Stimulated activated CD4-positive, alpha-beta T cell treated with anti-CD3 and anti-CD28 coated beads, Interleukin-4, amount 100 ng/mL, for 1 hour (primary cell): Measurements from ENCODE around the gene ZEB2.

Experiments
- DNase-seq: peaks from one replicate; pipeline ENCODE4 v3.0.0-alpha.2; 2020

The ZEB2 gene

DNA sequence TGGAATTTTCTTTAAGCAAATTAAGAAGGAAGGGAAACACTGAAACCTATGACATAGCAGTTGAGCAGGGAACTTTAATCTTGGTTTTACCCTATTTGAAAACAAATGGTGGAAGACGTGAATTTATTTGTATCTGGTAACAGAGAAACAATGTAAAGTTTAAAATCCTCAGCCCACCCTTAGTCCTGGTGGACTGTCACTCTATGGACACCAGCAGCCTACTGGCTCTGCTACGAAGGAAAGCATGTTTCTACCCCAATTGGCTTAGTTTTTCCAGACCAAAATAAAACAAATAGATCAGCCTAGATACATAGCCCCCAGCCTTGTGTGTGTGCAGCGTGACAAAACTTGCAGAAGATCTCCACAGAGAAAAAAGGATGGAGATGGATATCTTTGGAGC is 7.4 kb downstream of the ZEB2 start:
- no peak for DNase-seq

DNA sequence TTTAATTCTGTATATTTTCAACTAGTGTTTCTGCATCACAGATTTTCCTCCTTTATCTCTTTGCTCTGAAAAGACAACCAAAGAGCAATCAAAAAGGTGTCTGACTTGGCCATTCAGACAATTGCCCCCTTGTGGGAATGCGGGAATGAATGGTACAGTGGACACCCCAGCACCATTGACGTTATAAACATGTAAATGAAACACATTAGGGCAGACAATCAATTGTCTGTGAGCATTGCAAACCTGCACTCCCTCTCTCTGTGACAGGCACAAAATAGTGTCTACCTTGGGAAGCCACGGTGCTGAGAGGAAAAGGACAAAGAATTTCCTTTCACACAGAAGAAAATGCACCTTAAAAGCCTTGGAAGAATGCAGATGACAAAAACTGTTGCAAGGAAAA is 8.0 kb downstream of the ZEB2 start:
- DNase-seq, result no peak

DNA sequence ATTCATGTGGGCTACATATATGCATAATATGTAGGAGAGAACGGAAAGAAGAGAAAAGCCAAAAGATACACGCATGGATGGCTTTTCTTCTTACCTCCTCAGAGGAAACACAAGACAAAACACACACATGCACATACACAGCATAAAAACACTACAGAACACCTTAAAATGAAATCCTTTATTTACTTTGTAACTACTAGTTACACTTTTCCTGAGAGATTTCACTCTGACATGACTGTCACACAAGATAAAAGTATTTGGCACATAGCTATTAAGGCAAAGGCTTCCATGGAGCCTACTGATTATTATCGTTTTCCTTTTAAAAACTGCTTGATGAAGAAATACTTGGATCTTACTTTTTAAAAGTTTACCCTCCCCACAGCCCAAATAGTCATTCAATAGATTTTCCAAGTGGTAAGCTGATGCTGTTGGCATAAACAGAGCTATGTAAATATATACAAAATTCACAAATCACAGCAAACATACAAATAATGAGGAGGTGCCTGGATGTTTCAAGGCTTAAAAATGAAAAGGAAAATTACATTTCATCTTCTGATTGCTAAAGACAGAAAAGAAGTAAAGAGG is 8.6 kb downstream of the ZEB2 start:
- DNase-seq, result no peak

DNA sequence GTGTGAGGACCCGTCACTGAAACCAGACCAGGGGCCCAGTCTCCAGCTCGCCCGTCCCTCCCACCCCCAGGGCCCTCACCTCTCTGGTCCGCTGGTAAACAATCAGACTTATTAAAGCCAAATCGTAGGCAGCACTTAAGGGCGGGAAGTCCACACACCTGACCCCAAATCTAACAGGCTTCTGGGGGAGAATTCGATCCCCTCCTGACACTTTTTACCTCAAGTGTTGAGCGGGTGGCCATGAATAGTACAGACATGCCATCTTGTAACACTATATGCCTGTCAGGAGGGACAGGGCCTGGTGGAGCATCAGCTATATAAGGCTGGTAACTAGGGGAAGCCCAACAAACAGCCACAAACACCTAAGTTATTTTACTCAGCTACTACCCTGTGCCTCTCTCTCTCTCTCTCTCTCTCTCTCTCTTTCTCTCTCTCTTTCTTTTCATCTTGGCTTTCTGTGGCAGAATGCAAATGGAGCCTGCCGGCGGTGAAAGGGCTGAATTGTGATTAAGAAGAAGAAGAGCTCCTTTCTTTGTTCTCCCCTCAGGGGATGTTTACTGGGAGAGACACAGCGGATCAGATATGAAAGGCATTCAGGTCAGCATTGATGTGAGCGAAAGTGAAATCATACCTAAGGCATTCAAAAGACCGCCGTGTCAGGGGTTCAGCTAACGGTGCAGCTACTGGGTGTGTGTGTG is 9.5 kb downstream of the ZEB2 start:
- DNase-seq, result no peak

DNA sequence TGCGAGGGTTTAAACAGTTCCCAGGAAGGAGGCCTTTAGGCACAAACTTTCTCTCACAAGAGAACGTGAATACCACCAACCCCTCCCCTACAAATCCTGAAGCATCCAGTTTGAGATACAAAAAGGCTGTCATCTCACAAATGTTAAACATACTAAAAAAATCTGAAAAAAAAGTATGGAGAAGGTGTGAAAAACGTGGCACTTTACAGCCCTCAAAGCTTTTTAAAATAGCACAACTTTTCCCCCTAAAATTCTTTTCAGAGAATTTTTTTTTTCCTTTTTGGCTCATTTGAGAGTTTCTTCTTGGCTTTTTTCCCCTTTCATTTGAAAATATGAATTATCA is 10.1 kb downstream of the ZEB2 start:
- no peak for DNase-seq

DNA sequence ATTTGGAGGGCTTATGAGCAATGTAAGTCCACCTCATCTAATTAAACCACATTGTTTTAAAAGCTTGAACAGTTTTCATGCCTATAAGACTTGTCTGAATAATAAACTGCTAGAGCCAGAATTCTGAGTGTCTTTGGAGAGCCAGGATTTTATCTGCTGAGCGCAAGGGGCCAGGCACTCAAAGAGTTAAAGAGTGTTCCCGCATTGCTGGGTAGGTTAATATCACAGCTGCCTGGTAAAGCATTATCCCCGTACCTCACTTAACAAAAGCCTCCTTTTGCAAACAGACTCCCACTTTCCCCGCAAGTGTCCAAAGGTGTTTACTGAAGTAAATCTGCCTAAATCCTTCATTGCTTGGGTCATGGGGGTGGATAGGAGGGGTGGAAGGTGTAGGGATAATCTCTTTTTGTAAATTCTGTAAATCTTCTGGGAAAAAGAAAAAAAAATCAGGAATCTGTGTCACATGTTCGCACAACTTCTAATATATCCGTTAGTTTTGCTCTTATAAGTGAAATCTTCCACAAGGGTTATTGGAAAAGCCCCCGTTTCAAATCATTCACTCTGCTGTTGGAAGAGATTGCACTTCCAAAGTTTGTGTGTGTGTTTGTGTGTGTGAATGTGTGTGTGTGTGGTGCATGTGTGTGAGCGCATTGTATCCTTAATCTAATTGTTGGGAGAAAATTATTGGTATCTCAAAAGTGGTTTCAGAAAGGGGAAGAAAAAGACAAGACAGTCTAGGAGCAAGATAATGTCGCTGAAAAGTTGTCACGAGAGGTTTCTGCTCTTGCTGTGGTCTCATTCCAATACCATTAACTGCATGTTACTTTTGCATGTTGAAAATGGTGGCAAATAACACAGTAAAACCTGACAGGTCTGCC is 10.7 kb downstream of the ZEB2 start:
- no peak for DNase-seq

DNA sequence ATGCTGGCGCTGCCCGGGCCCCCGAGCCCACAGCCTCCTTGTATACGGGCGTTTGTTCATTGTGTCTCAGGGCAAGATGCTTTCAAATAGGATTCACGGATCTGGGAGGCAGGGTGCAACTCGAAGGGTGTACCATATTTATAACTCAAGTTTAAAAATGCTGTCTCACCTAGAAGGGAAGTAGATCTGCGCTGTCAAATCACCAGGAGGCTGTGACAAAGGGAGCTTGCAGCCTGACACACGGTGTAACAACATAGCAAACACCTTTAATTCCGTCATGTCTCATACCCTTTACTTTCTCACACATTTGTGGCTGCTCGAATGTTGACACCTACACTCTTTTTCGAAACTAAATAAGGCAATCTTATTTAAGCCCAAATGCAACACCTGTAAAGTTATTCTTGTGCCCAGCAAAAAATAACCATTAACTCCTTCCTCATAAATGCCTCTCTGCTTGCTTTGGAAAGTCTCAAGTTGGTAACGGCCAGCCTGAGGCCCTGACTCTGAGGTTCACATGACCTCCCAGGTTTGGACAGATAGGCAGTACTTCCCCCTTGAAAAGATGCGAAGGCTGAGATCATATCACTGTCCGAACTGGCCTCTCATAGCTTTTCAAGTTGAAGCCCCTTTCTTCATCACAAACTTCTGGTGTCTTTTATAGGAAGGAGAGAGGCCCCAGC is 11.6 kb downstream of the ZEB2 start:
- DNase-seq, result no peak

DNA sequence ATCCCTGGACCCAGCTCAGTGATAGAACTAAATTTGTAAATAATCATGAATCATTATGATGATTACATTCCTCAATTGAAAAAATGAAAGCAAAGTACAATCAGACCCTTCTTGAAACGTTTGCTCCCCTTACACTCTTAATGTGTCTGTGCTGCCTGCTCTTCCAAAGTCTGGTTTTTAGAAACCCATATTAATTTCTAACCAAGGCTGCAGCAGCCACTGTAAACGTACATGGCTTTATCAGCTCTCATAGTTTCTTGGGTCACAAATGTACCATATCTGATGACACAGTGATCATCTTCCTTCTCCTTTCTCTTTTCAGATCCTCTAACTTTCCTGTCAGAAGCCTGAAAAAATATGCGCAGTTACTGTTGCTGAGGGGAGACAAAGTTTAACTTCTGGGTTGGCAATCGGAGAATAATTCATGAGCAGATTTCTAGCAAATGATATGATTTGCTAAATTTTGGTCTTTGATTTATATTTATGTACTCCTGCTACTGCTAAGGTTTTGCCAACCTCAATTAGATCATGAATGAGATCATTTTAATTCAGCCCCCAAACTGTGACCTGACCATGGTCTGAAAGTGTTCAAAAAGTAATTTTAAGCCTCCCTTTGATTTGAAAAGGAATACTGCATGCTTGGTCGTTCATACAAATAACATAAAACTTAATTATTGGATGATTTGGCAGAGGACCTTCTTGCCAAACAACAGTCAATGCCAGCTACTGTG is 12.3 kb downstream of the ZEB2 start:
- no peak for DNase-seq

DNA sequence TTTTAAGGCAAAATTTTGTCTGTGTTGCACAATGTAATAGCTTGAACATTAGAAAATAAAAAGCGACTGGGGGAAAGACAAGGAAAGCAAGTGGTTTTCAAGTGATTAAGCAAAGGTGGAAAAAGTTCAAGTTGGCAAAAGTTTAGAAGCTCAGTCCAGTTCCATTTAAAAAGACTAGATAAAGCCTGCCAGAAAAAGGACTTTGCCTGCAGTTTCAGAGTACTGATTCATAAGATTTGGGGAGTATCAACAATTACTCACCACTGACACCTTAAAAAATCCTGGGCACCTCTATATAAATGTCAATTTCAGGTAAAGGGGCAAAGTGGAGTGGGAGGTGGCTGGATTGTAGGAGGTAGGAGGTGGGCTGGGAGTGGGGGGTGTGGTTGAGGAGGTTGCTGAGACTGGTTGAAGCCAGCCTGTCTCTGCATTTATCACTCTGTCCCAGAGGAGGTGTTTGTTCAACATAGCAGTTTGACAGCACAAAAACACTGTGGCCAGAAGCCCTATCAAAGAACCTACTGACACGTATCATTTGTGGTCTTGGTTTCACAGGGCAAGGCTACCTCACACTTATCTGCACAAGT is 14.6 kb downstream of the ZEB2 start:
- no peak for DNase-seq

DNA sequence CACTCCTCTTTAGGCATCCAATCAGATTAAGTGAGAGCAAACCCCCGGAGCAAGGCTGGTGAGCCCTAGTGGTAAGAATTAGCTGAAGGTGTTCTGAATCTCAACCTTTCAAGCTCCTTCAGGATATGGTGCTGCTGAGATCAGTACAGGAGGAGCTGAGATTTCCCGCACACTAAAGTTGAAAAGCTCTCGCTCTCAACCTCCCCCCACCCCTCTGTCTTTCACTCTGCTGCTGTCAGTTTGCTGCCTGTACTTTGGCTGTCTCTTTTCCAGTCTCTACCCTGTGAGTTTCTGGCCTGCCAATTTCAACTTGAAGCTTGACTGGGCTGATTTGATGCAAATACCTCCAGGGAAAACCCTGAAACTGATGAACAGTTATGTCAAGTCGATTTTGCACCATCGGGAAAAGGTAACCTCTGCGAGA is 15.7 kb downstream of the ZEB2 start:
- no peak for DNase-seq

DNA sequence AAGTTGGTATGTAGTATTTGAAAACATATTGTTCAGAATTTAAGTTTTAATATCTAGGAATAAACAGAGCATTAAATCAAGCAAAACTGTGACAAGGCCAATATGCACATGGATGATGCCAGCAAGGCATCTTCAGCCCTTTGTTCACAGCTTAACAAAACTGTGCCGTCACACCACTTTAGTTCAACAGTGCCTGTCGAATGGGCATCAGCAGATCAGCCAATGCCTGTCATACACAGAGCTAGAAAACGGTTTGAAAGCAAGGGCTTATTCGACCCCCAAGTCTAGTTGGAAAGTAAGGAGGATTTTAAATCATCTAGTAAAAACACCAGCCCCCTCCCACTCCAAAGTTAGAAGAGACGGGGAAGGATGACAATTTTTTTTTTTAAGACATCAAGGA is 16.7 kb downstream of the ZEB2 start:
- no peak for DNase-seq

DNA sequence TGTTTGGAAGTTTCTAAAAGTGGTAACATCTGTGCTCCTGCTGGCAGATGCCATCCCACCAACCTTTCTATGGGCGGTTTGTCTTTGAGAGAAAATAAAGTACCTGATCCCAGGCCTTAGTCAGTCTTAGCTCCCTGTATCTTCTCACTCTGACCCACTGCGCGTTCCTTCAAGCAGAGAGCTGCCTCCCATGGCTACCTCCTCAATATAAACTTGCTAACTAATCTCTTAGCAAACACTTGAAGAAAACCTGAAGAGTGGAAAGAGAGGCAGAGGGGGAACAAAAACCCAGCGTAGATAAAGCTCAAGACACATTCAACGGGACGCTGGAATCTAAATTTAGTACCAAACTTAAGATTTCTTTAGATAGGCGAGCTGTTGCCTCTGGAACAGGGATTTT is 17.6 kb downstream of the ZEB2 start:
- DNase-seq, result no peak

DNA sequence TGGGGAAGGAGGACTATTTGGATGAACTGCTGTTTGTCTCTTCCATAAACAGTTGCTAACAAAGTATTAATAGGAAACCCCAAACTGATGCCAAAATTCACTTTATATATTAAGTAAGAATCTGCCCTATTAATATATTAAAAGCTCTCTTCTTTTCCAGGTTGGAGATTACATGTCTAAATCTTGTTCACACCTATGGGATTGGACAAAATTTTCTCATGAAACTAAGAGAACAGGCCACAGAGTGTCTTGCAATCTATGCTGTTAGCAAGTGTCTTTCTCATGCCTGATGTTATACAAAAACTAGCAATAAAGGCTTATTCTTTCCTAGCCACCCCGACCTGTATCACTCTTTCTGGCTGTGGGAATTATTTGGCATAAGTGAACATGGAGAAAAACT is 18.3 kb downstream of the ZEB2 start:
- DNase-seq, result no peak

DNA sequence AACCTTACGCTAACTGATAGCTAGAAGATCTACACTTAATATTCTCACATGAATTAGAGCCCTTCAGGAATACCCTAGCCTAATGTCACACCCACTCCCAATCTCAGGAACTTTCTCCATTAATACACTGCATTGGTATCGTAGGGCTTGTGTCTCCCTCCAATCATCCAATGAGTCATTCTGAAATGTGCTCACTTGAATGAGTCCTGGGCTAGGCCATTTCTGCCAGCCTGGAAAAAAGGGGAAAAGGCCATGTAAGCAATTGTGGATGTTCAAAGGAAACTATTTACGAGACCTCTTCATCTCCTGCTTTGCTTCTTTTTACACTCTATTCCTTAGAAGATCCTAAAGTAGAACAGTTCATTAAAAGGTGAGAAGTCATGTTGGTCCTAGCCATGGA is 18.8 kb downstream of the ZEB2 start:
- no peak for DNase-seq

DNA sequence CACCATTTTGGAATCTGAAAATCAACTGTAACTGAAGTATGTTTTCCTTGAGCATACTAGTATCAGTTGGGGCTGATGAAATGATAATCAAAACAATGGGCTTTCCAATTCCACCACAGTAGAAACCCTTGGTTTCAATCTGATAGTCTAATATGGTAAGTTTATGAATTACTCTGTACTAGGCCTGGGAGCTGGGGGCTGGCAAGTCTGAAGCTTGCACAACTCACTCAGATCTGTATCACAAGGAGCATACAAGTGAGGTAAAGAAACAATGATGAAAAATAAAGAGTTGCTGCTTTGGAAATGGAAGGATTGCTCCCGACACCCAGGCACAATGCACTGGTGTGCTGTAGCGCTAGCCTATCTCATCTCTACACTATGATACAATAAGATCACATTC is 19.4 kb downstream of the ZEB2 start:
- no peak for DNase-seq

DNA sequence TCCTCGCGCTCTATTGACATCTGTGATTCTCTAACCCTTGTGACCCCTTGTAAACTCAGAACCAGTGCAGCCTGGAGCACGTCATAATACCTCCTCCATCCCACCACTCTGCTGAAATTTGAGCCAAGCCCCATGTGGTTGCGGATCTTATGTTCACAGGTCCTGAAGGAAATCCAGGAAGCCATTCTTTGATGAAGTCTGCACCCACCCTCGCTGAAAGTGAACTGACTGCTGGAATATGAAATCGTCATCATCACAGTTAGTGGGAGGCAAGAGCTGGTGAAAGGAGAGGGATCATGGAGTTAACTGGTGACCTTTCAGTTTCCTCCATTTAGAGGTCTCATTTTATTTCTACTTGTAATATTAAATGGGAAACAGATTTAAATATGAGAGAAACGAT is 21.6 kb downstream of the ZEB2 start:
- no peak for DNase-seq

DNA sequence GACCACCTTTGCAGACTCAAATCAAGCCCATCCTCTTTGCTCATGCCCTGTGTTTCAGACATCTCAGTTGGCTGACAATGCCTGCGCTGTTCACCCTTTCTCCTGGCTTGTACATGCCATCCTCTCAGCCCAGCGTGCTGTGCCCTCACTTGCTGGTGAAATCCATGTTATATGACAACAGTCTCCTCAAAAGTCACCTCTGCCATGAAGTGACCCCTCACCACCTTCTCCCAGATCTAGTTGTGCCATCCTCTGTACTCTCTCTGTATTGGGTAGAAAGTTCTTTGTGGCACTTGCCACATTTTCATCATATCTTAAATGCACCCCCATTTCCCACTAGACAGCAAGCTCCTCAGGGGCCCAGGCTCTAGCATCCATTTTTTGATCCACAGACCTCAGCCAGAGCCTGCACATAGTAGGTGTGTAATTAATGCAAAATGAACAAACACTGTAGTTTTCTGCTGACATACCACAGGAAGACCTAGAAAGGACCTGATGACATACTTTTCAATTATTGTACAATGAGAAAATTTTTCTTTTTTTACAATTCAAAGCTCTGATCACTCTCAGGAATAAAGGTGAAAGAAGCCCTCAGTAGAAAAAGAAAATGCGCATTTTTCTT is 22.8 kb downstream of the ZEB2 start:
- no peak for DNase-seq

DNA sequence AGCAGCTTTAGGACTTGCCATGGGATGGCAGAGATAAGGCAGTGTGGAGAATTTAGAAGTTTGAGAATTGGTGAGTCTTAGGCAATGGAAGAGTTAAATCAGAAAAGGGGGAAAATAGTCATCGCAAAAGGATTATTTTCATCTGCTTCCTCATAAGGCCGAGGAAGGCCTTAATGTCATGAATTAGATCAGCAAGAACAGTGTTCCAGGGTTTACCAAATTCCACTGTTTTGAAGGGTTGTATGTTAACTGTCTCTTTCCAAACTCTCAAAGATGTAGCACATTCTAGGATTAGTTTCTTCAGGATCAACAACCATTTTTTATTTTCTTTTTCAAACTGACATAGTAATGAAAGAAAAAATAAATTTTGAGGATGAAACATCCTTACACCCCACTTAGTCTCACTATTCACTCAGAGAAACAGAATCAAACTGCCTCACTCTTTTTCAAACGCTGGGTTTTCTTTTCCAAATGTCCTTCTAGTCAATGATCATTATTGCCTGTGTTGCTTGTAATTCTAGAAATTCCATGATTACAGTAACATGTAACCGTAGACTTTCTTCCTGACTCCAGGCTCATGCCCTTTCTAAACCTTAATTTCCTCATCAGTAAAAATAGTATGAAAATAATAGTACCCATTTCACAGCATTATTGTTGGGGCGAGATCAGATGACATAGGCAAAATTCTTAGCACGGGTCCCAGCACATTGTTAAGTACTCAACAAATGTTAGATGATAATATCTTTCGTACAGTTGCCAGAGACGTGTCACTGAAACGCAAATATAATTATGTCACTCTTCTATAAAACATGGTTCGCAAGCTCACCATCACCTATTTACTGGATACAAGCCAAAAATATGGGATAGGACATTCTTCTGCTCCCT is 23.6 kb downstream of the ZEB2 start:
- DNase-seq, result no peak

DNA sequence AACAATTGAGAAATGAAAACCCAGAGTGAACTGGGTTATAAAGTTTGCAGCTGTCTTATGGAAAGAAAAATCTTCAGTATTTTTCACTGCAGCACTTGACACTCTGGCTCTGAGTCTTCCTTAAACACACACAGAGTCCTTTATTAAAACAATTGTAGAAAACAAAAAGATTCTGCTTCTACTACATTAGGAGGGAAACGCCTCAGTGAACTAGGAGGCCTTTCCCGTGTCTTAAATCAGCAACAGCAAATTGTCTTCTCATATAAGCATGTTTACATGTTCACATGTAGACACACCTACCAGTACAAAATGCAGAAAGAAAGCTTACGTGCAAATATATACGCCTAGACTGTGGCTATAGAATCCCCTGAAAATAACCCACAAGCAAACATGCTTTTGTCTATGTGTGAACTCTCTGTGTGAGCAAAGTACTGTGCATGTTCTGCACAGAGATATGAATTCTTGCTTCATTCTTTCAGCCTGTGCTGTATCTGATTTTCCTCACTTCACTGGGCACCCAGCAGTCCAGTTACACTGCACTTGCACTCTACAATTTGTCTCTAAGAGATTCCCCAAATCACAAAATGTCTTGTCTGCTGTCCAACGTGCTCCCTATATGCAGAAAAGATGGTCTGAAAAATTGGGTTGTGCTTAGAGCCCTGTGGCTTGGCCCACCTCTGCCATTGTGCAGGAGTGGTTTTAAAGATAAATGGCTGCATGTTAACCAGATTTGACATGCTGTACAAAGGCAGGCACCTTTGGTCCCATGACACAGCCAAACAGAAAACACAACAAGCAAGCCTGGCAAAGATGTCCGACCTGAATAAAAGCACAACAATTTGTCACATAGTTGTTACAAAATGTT is 24.5 kb downstream of the ZEB2 start:
- no peak for DNase-seq
